HepG2 (cell line): ENCODE data around the gene CNGA3. TPM values are rescaled to one million over a fixed set of nuclear protein-coding genes. Genes with fewer than 3 reads are reported as not detected.
A peak's percentile ranks its signal among the peaks of the same experiment; 100 is the strongest.

Source experiments
- FOXC1 ChIP-seq: sonication (generic); formaldehyde crosslinking; IDR thresholded peaks from 2 replicates; pipeline ENCODE4 v1.8.0; 2022; ENCODE audit warnings: mild to moderate bottlenecking, missing genetic modification reagents, borderline replicate concordance
- HNF4A ChIP-seq: sonication (generic); formaldehyde crosslinking; IDR thresholded peaks from 2 replicates; pipeline ENCODE4 v1.4.0; 2020; ENCODE audit warnings: missing genetic modification reagents
- SMAD9 ChIP-seq: sonication (generic); formaldehyde crosslinking; IDR thresholded peaks from 2 replicates; pipeline ENCODE4 v1.5.1; 2020; ENCODE audit warnings: mild to moderate bottlenecking, missing genetic modification reagents
- THAP9 ChIP-seq: sonication (generic); formaldehyde crosslinking; IDR thresholded peaks from 2 replicates; pipeline ENCODE4; 2020; ENCODE audit warnings: missing genetic modification reagents, mild to moderate bottlenecking, borderline replicate concordance
- ZNF296 ChIP-seq: sonication (generic); formaldehyde crosslinking; conservative IDR thresholded peaks from 2 replicates; pipeline ENCODE4 v1.5.0; 2020; ENCODE audit warnings: mild to moderate bottlenecking, missing genetic modification reagents
- ZNF446 ChIP-seq: sonication (generic); formaldehyde crosslinking; IDR thresholded peaks from 2 replicates; pipeline ENCODE4 v1.5.0; 2020; ENCODE audit warnings: mild to moderate bottlenecking, missing genetic modification reagents
- ZNF484 ChIP-seq: sonication (generic); formaldehyde crosslinking; IDR thresholded peaks from 2 replicates; pipeline ENCODE4 v1.5.1; 2020; ENCODE audit warnings: mild to moderate bottlenecking, low read depth, missing genetic modification reagents, borderline replicate concordance
- ZNF607 ChIP-seq: sonication (generic); formaldehyde crosslinking; IDR thresholded peaks from 2 replicates; pipeline ENCODE4 v1.5.1; 2020; ENCODE audit warnings: missing genetic modification reagents, mild to moderate bottlenecking, borderline replicate concordance
- ZNF615 ChIP-seq: sonication (generic); formaldehyde crosslinking; IDR thresholded peaks from 2 replicates; pipeline ENCODE4 v1.5.0; 2020; ENCODE audit warnings: mild to moderate bottlenecking, missing genetic modification reagents, borderline replicate concordance
- ZNF710 ChIP-seq: sonication (generic); formaldehyde crosslinking; IDR thresholded peaks from 2 replicates; pipeline ENCODE4 v1.5.0; 2020; ENCODE audit warnings: mild to moderate bottlenecking, missing genetic modification reagents, borderline replicate concordance
- ZNF816 ChIP-seq: sonication (generic); formaldehyde crosslinking; IDR thresholded peaks from 2 replicates; pipeline ENCODE4 v1.8.0; 2022; ENCODE audit warnings: missing genetic modification reagents, mild to moderate bottlenecking, borderline replicate concordance
- polyA plus RNA-seq, 8 experiments: library from polyadenylated mRNA; depleted of rRNA in 3 of 8; stranded (reverse) in 7 of 8; unstranded in 1 of 8; fragments of >200 nt; fragmentation: Illumina TruSeq in 4 of 8; extraction: Trizol in 4 of 8; gene quantifications; 2 replicates each; pipeline versions ENCODE4 v1.2.1 to v1.2.3, GENCODE V29; 2011 to 2016; ENCODE audit warnings: low read depth in 4 of 8, missing spikeins in 1 of 8, mixed read lengths in 1 of 8; ENCODE audit not compliant: insufficient read depth in 1 of 8
- total RNA-seq, 5 experiments: library from RNA; depleted of rRNA; stranded (reverse); fragments of >200 nt; fragmentation: Illumina TruSeq; extraction: Trizol; gene quantifications; 2 replicates each; pipeline ENCODE4 v1.2.3, GENCODE V29; 2016; ENCODE audit warnings: low read depth in 1 of 5
- TF ChIP-seq, protein P1 (sequence below): sonication (generic); formaldehyde crosslinking; IDR thresholded peaks from 2 replicates; pipeline ENCODE4 v1.4.0; 2020; ENCODE audit warnings: missing genetic modification reagents, low read depth, mild to moderate bottlenecking, borderline replicate concordance
- TF ChIP-seq, protein P2 (sequence below): sonication (generic); formaldehyde crosslinking; IDR thresholded peaks from 2 replicates; pipeline ENCODE4 v1.4.0; 2020; ENCODE audit warnings: mild to moderate bottlenecking, missing genetic modification reagents
- TF ChIP-seq, protein P3 (sequence below), 2 experiments: sonication (generic) in 1 of 2; formaldehyde crosslinking in 1 of 2; IDR thresholded peaks; 2 replicates each; pipeline versions ENCODE4 v1.4.0 to v1.6.1; 2016 to 2020; ENCODE audit warnings: borderline replicate concordance in 1 of 2, low read depth in 1 of 2, mild to moderate bottlenecking in 1 of 2, missing genetic modification reagents in 1 of 2
- TF ChIP-seq, protein P4 (sequence below): conservative IDR thresholded peaks from 2 replicates; pipeline ENCODE4 v1.6.1; 2018; ENCODE audit warnings: missing genetic modification reagents

The CNGA3 gene
- total and polyA plus RNA-seq, 2 of the 13 experiments (the other 11 are each of a cell fraction or from before 2014, with no cell fraction given): not detected

- TF ChIP-seq, protein P1, sequence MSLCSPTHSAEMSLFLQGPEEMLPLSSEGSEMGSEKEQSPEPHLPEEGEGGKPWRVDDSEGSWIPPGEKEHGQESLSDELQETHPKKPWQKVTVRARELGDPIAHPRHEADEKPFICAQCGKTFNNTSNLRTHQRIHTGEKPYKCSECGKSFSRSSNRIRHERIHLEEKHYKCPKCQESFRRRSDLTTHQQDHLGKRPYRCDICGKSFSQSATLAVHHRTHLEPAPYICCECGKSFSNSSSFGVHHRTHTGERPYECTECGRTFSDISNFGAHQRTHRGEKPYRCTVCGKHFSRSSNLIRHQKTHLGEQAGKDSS (CRISPR knock-in tag): peak; percentile 44; the same call in 1 of the 2 replicates
- TF ChIP-seq ZNF816: no peak
- TF ChIP-seq FOXC1: no peak; the same call in 1 of the 2 replicates
- no peak for TF ChIP-seq ZNF296
- TF ChIP-seq THAP9 (CRISPR knock-in tag): 0 out of 2 replicates have a peak, but pooled peaks have one; percentile 24
- TF ChIP-seq, protein P2, sequence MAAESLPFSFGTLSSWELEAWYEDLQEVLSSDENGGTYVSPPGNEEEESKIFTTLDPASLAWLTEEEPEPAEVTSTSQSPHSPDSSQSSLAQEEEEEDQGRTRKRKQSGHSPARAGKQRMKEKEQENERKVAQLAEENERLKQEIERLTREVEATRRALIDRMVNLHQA (CRISPR knock-in tag): no peak
- TF ChIP-seq ZNF446: no peak
- TF ChIP-seq, protein P3, sequence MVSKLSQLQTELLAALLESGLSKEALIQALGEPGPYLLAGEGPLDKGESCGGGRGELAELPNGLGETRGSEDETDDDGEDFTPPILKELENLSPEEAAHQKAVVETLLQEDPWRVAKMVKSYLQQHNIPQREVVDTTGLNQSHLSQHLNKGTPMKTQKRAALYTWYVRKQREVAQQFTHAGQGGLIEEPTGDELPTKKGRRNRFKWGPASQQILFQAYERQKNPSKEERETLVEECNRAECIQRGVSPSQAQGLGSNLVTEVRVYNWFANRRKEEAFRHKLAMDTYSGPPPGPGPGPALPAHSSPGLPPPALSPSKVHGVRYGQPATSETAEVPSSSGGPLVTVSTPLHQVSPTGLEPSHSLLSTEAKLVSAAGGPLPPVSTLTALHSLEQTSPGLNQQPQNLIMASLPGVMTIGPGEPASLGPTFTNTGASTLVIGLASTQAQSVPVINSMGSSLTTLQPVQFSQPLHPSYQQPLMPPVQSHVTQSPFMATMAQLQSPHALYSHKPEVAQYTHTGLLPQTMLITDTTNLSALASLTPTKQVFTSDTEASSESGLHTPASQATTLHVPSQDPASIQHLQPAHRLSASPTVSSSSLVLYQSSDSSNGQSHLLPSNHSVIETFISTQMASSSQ (IDR thresholded peaks at IDR 0.05; ENCODE audit: low read depth): no peak
- TF ChIP-seq, protein P3 (CRISPR knock-in tag; IDR thresholded peaks at IDR 0.05; ENCODE audit: borderline replicate concordance): 0 out of 2 replicates have a peak, but pooled peaks have one; percentile 17
- TF ChIP-seq, protein P4, sequence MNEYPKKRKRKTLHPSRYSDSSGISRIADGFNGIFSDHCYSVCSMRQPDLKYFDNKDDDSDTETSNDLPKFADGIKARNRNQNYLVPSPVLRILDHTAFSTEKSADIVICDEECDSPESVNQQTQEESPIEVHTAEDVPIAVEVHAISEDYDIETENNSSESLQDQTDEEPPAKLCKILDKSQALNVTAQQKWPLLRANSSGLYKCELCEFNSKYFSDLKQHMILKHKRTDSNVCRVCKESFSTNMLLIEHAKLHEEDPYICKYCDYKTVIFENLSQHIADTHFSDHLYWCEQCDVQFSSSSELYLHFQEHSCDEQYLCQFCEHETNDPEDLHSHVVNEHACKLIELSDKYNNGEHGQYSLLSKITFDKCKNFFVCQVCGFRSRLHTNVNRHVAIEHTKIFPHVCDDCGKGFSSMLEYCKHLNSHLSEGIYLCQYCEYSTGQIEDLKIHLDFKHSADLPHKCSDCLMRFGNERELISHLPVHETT: peak; percentile 39; the same call in 1 of the 2 replicates
- no peak for TF ChIP-seq SMAD9 (CRISPR knock-in tag)
- no peak for TF ChIP-seq ZNF615
- TF ChIP-seq ZNF607 (CRISPR knock-in tag): no peak; the same call in 1 of the 2 replicates
- no peak for TF ChIP-seq ZNF484 (CRISPR knock-in tag)
- peak; percentile 14; the same call in 1 of the 2 replicates for TF ChIP-seq HNF4A (CRISPR knock-in tag)
- 0 out of 2 replicates have a peak, but pooled peaks have one; percentile 24 for TF ChIP-seq ZNF710 (CRISPR knock-in tag)
Observed at GRCh38 chr2:98444436-98445176, 98.3 kb downstream of the CNGA3 start, which contains the start of gene INPP4A (continued).
